Uterus (tissue), 2 donors: ENCODE results near the gene GBE1.

Source experiments
- POLR2A ChIP-seq, 2 donors: fragments of 450-650 bp; IDR thresholded peaks; one replicate each; pipeline ENCODE4 v1.6.1; 2016; ENCODE audit warnings: antibody characterized with exemption in 2 of 2, mild to moderate bottlenecking in 1 of 2, moderate library complexity in 1 of 2
- TF ChIP-seq, protein P1 (sequence below), 4 experiments: fragments of 200-600 bp in 2 of 4; fragments of 450-650 bp in 2 of 4; sonication (generic) in 2 of 4; IDR thresholded peaks; one replicate each; pipeline ENCODE4 v1.5.1; 2016 to 2019; ENCODE audit warnings: antibody characterized with exemption in 4 of 4, mild to moderate bottlenecking in 2 of 4, moderate library complexity in 1 of 4

DNA sequence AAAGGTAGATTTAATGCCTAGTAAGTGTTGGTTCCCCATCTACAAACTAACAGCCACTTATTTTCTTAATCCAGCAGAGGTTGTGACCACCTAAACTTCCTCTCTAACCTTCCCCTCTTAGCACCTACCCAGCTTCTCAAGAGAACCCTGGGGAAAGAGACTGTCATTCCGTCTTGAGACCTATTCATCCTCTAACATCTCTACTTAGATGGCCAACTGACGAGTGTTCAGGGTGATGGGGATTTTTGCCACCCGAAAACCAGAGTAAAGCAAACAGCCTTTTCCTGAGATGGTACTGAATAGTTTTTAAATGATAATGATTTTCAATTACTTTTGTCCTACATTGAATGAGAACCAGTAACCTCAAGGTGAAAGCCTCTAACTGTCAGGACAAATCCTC, 9.3 kb upstream of the GBE1 start:
- TF ChIP-seq, protein P1, sequence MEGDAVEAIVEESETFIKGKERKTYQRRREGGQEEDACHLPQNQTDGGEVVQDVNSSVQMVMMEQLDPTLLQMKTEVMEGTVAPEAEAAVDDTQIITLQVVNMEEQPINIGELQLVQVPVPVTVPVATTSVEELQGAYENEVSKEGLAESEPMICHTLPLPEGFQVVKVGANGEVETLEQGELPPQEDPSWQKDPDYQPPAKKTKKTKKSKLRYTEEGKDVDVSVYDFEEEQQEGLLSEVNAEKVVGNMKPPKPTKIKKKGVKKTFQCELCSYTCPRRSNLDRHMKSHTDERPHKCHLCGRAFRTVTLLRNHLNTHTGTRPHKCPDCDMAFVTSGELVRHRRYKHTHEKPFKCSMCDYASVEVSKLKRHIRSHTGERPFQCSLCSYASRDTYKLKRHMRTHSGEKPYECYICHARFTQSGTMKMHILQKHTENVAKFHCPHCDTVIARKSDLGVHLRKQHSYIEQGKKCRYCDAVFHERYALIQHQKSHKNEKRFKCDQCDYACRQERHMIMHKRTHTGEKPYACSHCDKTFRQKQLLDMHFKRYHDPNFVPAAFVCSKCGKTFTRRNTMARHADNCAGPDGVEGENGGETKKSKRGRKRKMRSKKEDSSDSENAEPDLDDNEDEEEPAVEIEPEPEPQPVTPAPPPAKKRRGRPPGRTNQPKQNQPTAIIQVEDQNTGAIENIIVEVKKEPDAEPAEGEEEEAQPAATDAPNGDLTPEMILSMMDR (IDR thresholded peaks at IDR 0.05), result no peak
- TF ChIP-seq POLR2A (IDR thresholded peaks at IDR 0.05), result no peak
